H1 (cell line): ENCODE results near the gene GNAQ. TPM values are rescaled to one million over a fixed set of nuclear protein-coding genes. Genes with fewer than 3 reads are reported as not detected.

Experiments used
- CTCF ChIA-PET: fragments of 300-600 bp; sonication (Branson Sonifier 250); formaldehyde crosslinking; loops from one replicate; lab custom pipeline; 2021; ENCODE audit not compliant: partially characterized antibody; lab: Charles Lee
- POLR2A ChIA-PET: fragments of 300-600 bp; sonication (Branson Sonifier 250); formaldehyde crosslinking; loops from one replicate; lab custom pipeline; 2021; ENCODE audit warnings: inconsistent platforms; ENCODE audit not compliant: partially characterized antibody; lab: Charles Lee
- DNase-seq, 2 experiments: peaks; one replicate each; pipeline versions ENCODE4 v3.0.0 to v3.0.0-alpha.2; 2010 to 2022; ENCODE audit warnings: low spot score in 2 of 2, low read depth in 1 of 2, mixed read lengths in 1 of 2
- FAIRE-seq: peaks from 2 replicates; lab custom pipeline; 2011; peaks lifted over from hg19 to GRCh38; lab: Jason Lieb, UNC
- H2AFZ ChIP-seq: 2 replicates; pipeline ENCODE4 v1.8.1; 2012; ENCODE audit warnings: low read length, inconsistent platforms
- H2AK5ac ChIP-seq: 2 replicates; pipeline ENCODE4 v1.6.1; 2013; ENCODE audit warnings: low read depth, low read length
- H2BK120ac ChIP-seq: replicated peaks from 2 replicates; pipeline ENCODE3; 2013; ENCODE audit warnings: low read depth, low read length, inconsistent platforms
- H2BK12ac ChIP-seq: 2 replicates; pipeline ENCODE4 v1.6.1; 2013; ENCODE audit warnings: low read depth, low read length
- H2BK15ac ChIP-seq: 2 replicates; pipeline ENCODE4 v1.6.1; 2013; ENCODE audit warnings: low read length
- H2BK20ac ChIP-seq: 2 replicates; pipeline ENCODE4 v1.6.1; 2013; ENCODE audit warnings: low read length
- H2BK5ac ChIP-seq: 2 replicates; pipeline ENCODE4 v1.6.1; 2013; ENCODE audit warnings: low read depth, low read length
- H3K14ac ChIP-seq: 2 replicates; pipeline ENCODE4 v1.6.1; 2013; ENCODE audit warnings: inconsistent platforms; ENCODE audit not compliant: insufficient read length
- H3K18ac ChIP-seq: 2 replicates; pipeline ENCODE4 v1.6.1; 2013; ENCODE audit warnings: low read length; ENCODE audit errors: extremely low read depth
- H3K23ac ChIP-seq: 2 replicates; pipeline ENCODE4 v1.6.1; 2013; ENCODE audit warnings: inconsistent platforms; ENCODE audit not compliant: insufficient read length
- H3K23me2 ChIP-seq: 2 replicates; pipeline ENCODE4 v1.6.1; 2013; ENCODE audit warnings: low read depth, low read length
- H3K27ac ChIP-seq: 2 replicates; pipeline ENCODE4 v1.6.1; 2011; ENCODE audit warnings: low read depth, low read length, inconsistent platforms
- H3K27me3 ChIP-seq, 4 experiments: replicated peaks in 1 of 4; 1 replicate in 1 of 4; 2 replicates in 3 of 4; pipeline versions ENCODE4 v1.6.1 to v1.8.1; 2011 to 2013; ENCODE audit warnings: low read length in 3 of 4, mild to moderate bottlenecking in 3 of 4, inconsistent platforms in 2 of 4, mixed read lengths in 2 of 4, moderate library complexity in 1 of 4; ENCODE audit not compliant: control insufficient read depth in 3 of 4, insufficient read depth in 3 of 4; ENCODE audit errors: extremely low read depth in 1 of 4
- H3K36me3 ChIP-seq, 4 experiments: 2 replicates each; pipeline versions ENCODE4 v1.6.1 to v1.8.1; 2011 to 2013; ENCODE audit warnings: mild to moderate bottlenecking in 4 of 4, low read length in 3 of 4, moderate library complexity in 2 of 4, control low read depth in 1 of 4, inconsistent platforms in 1 of 4; ENCODE audit not compliant: insufficient read depth in 4 of 4, control insufficient read depth in 2 of 4
- H3K4ac ChIP-seq: replicated peaks from 2 replicates; pipeline ENCODE3; 2013; ENCODE audit warnings: low read length, low read depth, mixed read lengths, inconsistent platforms; ENCODE audit not compliant: insufficient read length
- H3K4me1 ChIP-seq, 4 experiments: replicated peaks in 1 of 4; 1 replicate in 1 of 4; 2 replicates in 3 of 4; pipeline versions ENCODE4 v1.6.1 to v1.8.1; 2011 to 2013; ENCODE audit warnings: low read length in 3 of 4, inconsistent platforms in 2 of 4, mixed read lengths in 1 of 4; ENCODE audit not compliant: insufficient read depth in 4 of 4, control insufficient read depth in 3 of 4
- H3K4me2 ChIP-seq, 2 experiments: 2 replicates each; pipeline versions ENCODE4 v1.6.1 to v1.8.1; 2011 to 2013; ENCODE audit warnings: low read depth in 2 of 2, low read length in 2 of 2, control low read depth in 1 of 2, inconsistent platforms in 1 of 2, mild to moderate bottlenecking in 1 of 2; ENCODE audit not compliant: insufficient read depth in 1 of 2
- H3K4me3 ChIP-seq, 4 experiments: fragments of 200-600, 300-600 bp in 1 of 4; sonication (generic), shearing (Covaris generic), sonication (Bioruptor Twin) in 1 of 4; 2 replicates each; pipeline versions ENCODE4 v1.5.1 to v1.8.1; 2011 to 2016; ENCODE audit warnings: low read length in 4 of 4, low read depth in 3 of 4, control low read depth in 2 of 4, inconsistent platforms in 2 of 4, mild to moderate bottlenecking in 2 of 4, mixed read lengths in 1 of 4, moderate library complexity in 1 of 4; ENCODE audit not compliant: insufficient read depth in 2 of 4; ENCODE audit errors: extremely low read depth in 1 of 4
- H3K56ac ChIP-seq: replicated peaks from 2 replicates; pipeline ENCODE3; 2013; ENCODE audit warnings: low read depth, mild to moderate bottlenecking, mixed read lengths, low read length, inconsistent platforms; ENCODE audit not compliant: insufficient read length
- H3K79me1 ChIP-seq: 2 replicates; pipeline ENCODE4 v1.6.1; 2013; ENCODE audit warnings: low read depth, low read length, control low read depth
- H3K79me2 ChIP-seq, 2 experiments: 2 replicates each; pipeline versions ENCODE4 v1.6.1 to v1.8.1; 2012 to 2013; ENCODE audit warnings: low read length in 2 of 2, mild to moderate bottlenecking in 2 of 2, inconsistent platforms in 1 of 2; ENCODE audit not compliant: insufficient read depth in 2 of 2, control insufficient read depth in 1 of 2
- H3K9ac ChIP-seq, 4 experiments: replicated peaks in 1 of 4; 1 replicate in 1 of 4; 2 replicates in 3 of 4; pipeline versions ENCODE4 v1.6.1 to v1.8.1; 2011 to 2013; ENCODE audit warnings: low read depth in 3 of 4, low read length in 3 of 4, control low read depth in 2 of 4, mild to moderate bottlenecking in 2 of 4, moderate library complexity in 2 of 4, inconsistent platforms in 1 of 4; ENCODE audit errors: extremely low read depth in 1 of 4
- H3K9me3 ChIP-seq, 2 experiments: 2 replicates each; pipeline versions ENCODE4 v1.6.1 to v1.8.1; 2012 to 2013; ENCODE audit warnings: mild to moderate bottlenecking in 2 of 2, moderate library complexity in 2 of 2, control low read depth in 1 of 2, inconsistent platforms in 1 of 2, low read depth in 1 of 2, low read length in 1 of 2, mixed read lengths in 1 of 2; ENCODE audit not compliant: insufficient read depth in 2 of 2
- H4K20me1 ChIP-seq, 2 experiments: replicated peaks in 1 of 2; 2 replicates each; pipeline versions ENCODE3 to v1.8.1; 2011 to 2013; ENCODE audit warnings: inconsistent platforms in 2 of 2, low read length in 2 of 2, mild to moderate bottlenecking in 1 of 2; ENCODE audit not compliant: insufficient read depth in 2 of 2, control insufficient read depth in 1 of 2
- H4K5ac ChIP-seq: 2 replicates; pipeline ENCODE4 v1.6.1; 2013; ENCODE audit warnings: low read length, low read depth, mixed read lengths, inconsistent platforms; ENCODE audit not compliant: insufficient read length
- H4K8ac ChIP-seq: 2 replicates; pipeline ENCODE4 v1.8.0; 2013; ENCODE audit warnings: mild to moderate bottlenecking, moderate library complexity, low read length, inconsistent platforms; ENCODE audit not compliant: insufficient read depth; ENCODE audit errors: extremely low read depth
- H4K91ac ChIP-seq: replicated peaks from 2 replicates; pipeline ENCODE3; 2013; ENCODE audit warnings: low read length, mixed read lengths, inconsistent platforms; ENCODE audit not compliant: insufficient read length
- CEBPB ChIP-seq: IDR thresholded peaks from 2 replicates; pipeline ENCODE4 v1.6.1; 2012; ENCODE audit warnings: low read depth, low read length
- CHD1 ChIP-seq: IDR thresholded peaks from 2 replicates; pipeline ENCODE4 v1.6.1; 2012; ENCODE audit warnings: low read depth, low read length, improper control_type of control experiment
- EP300 ChIP-seq, 2 experiments: IDR thresholded peaks; 1 replicate in 1 of 2; 2 replicates in 1 of 2; pipeline ENCODE4 v1.6.1; 2011 to 2012; ENCODE audit warnings: low read depth in 2 of 2, low read length in 2 of 2, mild to moderate bottlenecking in 2 of 2, borderline replicate concordance in 1 of 2, inconsistent platforms in 1 of 2, moderate library complexity in 1 of 2
- KDM5A ChIP-seq: fragments of 200-600 bp; IDR thresholded peaks from 2 replicates; pipeline ENCODE4 v1.7.1; 2012; ENCODE audit warnings: mild to moderate bottlenecking, low read length, inconsistent platforms, mixed read lengths
- POLR2A ChIP-seq, 2 experiments: IDR thresholded peaks; 1 replicate in 1 of 2; 2 replicates in 1 of 2; pipeline ENCODE4 v1.6.1; 2011; ENCODE audit warnings: low read depth in 2 of 2, low read length in 2 of 2, mild to moderate bottlenecking in 2 of 2; ENCODE audit errors: control extremely low read depth in 1 of 2
- RFX5 ChIP-seq: IDR thresholded peaks from 2 replicates; pipeline ENCODE4 v1.6.1; 2011; ENCODE audit warnings: low read depth, low read length, improper control_type of control experiment, borderline replicate concordance
- SRF ChIP-seq: IDR thresholded peaks from 2 replicates; pipeline ENCODE4 v1.6.1; 2011; ENCODE audit warnings: mild to moderate bottlenecking, low read depth, low read length, moderate library complexity
- TAF7 ChIP-seq: optimal IDR thresholded peaks from 2 replicates; pipeline ENCODE3; 2011; ENCODE audit warnings: low read depth, mild to moderate bottlenecking, inconsistent platforms, low read length, moderate library complexity, borderline replicate concordance
- YY1 ChIP-seq: IDR thresholded peaks from 2 replicates; pipeline ENCODE4 v1.6.1; 2011; ENCODE audit warnings: low read depth, mild to moderate bottlenecking, low read length
- WGBS, 2 experiments: shearing (Covaris generic) in 1 of 2; methylation state at CpG; one replicate each; pipeline versions ENCODE4 v1.1.6 to v1.1.7; 2013 to 2015; ENCODE audit warnings: low lambda C conversion rate in 2 of 2, mixed read lengths in 2 of 2, inconsistent platforms in 1 of 2, low coverage in 1 of 2, missing lambda C conversion rate in 1 of 2; ENCODE audit not compliant: insufficient replicate concordance in 2 of 2, insufficient coverage in 1 of 2, insufficient read length in 1 of 2; ENCODE audit errors: extremely low coverage in 1 of 2, missing lambda C conversion rate in 1 of 2; 5-methylcytosine and 5-hydroxymethylcytosine counted together
- polyA plus RNA-seq, 7 experiments: library from polyadenylated mRNA; depleted of rRNA in 3 of 7; stranded (reverse) in 5 of 7; unstranded in 2 of 7; fragments of >200 nt in 5 of 7; fragments of 200-250 nt in 2 of 7; gene quantifications; 1 replicate in 5 of 7; 2 replicates in 1 of 7; 4 replicates in 1 of 7; pipeline versions ENCODE4 v1.2.1 to v1.2.3, GENCODE V29; 2011 to 2013; ENCODE audit warnings: missing spikeins in 2 of 7, mixed read lengths in 2 of 7
- total RNA-seq: library from RNA; stranded (reverse); fragmentation: NEBNext Ultra II Directional; extraction: Animal tissue kit (Norgen Biotek cat#: 25700); gene quantifications from 2 replicates; pipeline ENCODE4 v1.2.1, GENCODE V29; 2021
- TF ChIP-seq, protein P1 (sequence below), 3 experiments: IDR thresholded peaks; 1 replicate in 2 of 3; 2 replicates in 1 of 3; pipeline versions ENCODE4 v1.5.1 to v1.6.1; 2011; ENCODE audit warnings: low read length in 3 of 3, mild to moderate bottlenecking in 3 of 3, inconsistent platforms in 2 of 3, low read depth in 1 of 3, moderate library complexity in 1 of 3; ENCODE audit not compliant: insufficient read depth in 1 of 3; ENCODE audit errors: control extremely low read depth in 1 of 3
- TF ChIP-seq, protein P2 (sequence below): IDR thresholded peaks from 2 replicates; pipeline ENCODE4 v1.6.1; 2012; ENCODE audit warnings: inconsistent platforms

Gene GNAQ
- total and polyA plus RNA-seq, 2 of the 8 experiments (the other 6 are each of a cell fraction or from before 2014, with no cell fraction given) = 22.8 to 63.8 TPM

DNA sequence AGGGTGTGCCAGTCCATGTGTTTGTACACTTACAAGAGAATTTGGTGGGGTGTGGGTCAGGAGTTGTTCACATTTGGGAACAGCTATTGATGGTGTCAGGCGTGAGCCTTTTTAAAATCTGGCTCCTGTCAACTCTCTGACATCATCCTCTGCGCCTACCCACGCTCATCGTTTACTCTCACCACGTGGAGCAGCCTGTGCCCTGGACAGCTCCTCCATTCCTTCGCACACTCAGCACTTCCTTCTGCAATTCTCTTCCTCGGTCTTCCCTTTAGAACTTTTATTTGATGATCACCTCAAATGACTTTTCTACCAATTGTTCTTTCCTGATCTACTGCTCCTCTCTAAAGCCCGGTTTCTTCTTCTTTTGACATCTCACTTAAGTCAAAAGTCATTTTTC lies 42.1 kb upstream of the GNAQ start:
- Histone ChIP-seq H3K27ac (no peak overlapping the region), H3K56ac (no peak overlapping the region), H3K4me3 (no peak overlapping the region), H4K8ac (no peak overlapping the region), H2AFZ (no peak overlapping the region), H4K20me1 (no peaks in the 10 kb centered on the region), H3K79me1 (no peaks in the 10 kb centered on the region), H2BK5ac (no peak overlapping the region), H4K5ac (no peak overlapping the region), H3K18ac (no peak overlapping the region), H3K27me3 (no peaks in the 10 kb centered on the region), H3K9me3 (no peaks in the 10 kb centered on the region), H4K91ac (no peak overlapping the region), H3K36me3 (no peaks in the 10 kb centered on the region), H2BK15ac (no peak overlapping the region), H3K23ac (no peak overlapping the region), H3K4me1 (no peaks in the 10 kb centered on the region), H3K79me2 (no peaks in the 10 kb centered on the region), H3K14ac (no peak overlapping the region), H2AK5ac (no peak overlapping the region), H3K4ac (no peak overlapping the region), H3K9ac (no peak overlapping the region), H3K4me2 (no peak overlapping the region), H2BK120ac (no peak overlapping the region), H2BK12ac (no peak overlapping the region), H2BK20ac (no peak overlapping the region), H3K23me2 (peaks cover 2% of the 10 kb centered on the region; the same call in 1 of the 2 replicates)
- DNase-seq (no peak), FAIRE-seq (no peak)
- CTCF ChIA-PET = interaction anchor here (1.1 kb wide), 1 partner anchor 56 kb away, joined by 3 read pairs; no protein-coding TSS in a partner anchor
- TF ChIP-seq TAF7 = no peak
- TF ChIP-seq YY1 = no peak
- no peak for TF ChIP-seq RFX5
- TF ChIP-seq, protein P1, sequence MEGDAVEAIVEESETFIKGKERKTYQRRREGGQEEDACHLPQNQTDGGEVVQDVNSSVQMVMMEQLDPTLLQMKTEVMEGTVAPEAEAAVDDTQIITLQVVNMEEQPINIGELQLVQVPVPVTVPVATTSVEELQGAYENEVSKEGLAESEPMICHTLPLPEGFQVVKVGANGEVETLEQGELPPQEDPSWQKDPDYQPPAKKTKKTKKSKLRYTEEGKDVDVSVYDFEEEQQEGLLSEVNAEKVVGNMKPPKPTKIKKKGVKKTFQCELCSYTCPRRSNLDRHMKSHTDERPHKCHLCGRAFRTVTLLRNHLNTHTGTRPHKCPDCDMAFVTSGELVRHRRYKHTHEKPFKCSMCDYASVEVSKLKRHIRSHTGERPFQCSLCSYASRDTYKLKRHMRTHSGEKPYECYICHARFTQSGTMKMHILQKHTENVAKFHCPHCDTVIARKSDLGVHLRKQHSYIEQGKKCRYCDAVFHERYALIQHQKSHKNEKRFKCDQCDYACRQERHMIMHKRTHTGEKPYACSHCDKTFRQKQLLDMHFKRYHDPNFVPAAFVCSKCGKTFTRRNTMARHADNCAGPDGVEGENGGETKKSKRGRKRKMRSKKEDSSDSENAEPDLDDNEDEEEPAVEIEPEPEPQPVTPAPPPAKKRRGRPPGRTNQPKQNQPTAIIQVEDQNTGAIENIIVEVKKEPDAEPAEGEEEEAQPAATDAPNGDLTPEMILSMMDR (IDR thresholded peaks at IDR 0.05; ENCODE audit: control extremely low read depth in 1 of 3, insufficient read depth in 1 of 3, low read depth in 1 of 3, low read length in 3 of 3) = no peak
- TF ChIP-seq EP300 (IDR thresholded peaks at IDR 0.05; ENCODE audit: borderline replicate concordance in 1 of 2, low read depth in 2 of 2, low read length in 2 of 2) = no peak
- no peak for TF ChIP-seq KDM5A
- TF ChIP-seq, protein P2, sequence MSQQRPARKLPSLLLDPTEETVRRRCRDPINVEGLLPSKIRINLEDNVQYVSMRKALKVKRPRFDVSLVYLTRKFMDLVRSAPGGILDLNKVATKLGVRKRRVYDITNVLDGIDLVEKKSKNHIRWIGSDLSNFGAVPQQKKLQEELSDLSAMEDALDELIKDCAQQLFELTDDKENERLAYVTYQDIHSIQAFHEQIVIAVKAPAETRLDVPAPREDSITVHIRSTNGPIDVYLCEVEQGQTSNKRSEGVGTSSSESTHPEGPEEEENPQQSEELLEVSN = no peak
- no peak for TF ChIP-seq POLR2A (IDR thresholded peaks at IDR 0.05; ENCODE audit: control extremely low read depth in 1 of 2, low read depth in 2 of 2, low read length in 2 of 2)
- TF ChIP-seq CEBPB = no peak
- TF ChIP-seq SRF = no peak
- no peak for TF ChIP-seq CHD1
- 79% methylated on average over 8 of the region's 8 CpGs; no CpG with 5 or more reads in 1 of the 2 experiments for WGBS, 2 experiments
- POLR2A ChIA-PET = no interaction called here
